Suppressor macrophage treated with lipopolysaccharide for 4 hours (primary cell): ENCODE results near the gene NRXN3.
"Not testable (repeated sequence)": the region's sequence is repeated elsewhere in the genome, so short reads cannot be mapped to it uniquely, and the experiment has no call there.

Source experiments
- DNase-seq: peaks from one replicate; pipeline ENCODE4 v3.0.0-alpha.2; 2020

Gene NRXN3

GRCh38 chr14:79730196-79730595 lies 1560.0 kb downstream of the NRXN3 start:
- no peak for DNase-seq

- no peak for DNase-seq
These were observed 1560.8 kb downstream of the NRXN3 start for GRCh38 chr14:79730953-79731352.

DNA sequence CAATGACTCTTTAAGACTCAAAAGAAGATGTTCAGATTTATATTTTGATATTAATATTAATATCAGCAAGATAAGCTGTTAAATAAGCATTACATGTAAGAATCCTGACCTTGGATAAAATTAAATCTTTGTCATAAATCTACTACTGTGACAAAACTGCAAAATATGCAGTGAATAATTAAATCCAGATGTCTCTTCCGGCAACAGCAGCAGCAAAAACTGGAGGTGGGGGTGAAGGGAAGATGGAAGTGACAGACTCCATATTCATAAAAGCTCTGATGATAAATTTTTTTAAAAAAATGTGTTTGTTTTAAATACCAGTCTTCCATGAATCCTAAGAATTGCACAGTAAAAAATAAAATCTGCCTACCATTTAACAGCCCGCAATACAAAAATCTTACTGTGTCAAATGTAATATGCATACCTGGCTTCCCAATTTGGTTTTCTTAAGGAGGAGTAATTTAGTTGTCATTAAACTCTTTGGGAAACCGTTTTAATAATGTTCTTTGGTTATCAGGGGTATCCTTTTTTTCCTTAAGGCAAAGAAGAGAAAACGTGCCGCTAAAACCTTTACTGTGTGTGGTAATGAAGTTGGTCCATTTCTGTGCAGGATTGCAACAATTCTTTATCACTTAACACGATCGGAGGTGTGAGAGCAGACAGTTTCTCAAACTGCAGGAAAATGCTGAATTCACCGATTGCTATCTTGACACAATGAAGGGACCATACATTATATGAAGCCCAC lies 1562.9 kb downstream of the NRXN3 start:
- DNase-seq: no peak

- DNase-seq: no peak
These were observed 1564.0 kb downstream of the NRXN3 start for GRCh38 chr14:79734151-79734550.

GRCh38 chr14:79734656-79735055 lies 1564.5 kb downstream of the NRXN3 start:
- no peak for DNase-seq

DNA sequence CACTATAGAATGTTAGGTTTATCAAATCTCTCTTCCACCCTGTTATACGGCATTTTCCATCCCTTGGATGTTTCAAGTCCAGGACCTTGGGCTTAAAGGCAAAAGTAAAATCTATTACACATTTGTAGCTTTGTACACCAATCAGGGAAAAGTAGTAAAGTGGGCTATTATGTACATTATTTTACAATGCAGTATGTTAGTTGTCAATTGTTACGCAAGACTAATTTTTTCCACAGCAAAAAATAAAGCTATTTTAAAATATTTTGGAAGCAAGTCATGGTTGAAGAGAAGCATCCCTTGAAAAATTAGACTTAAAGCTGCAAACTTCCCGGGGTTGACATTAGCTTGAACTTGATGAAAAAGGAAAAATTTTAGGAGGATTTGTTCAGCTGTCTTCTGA lies 1564.9 kb downstream of the NRXN3 start:
- DNase-seq: no peak

- no peak for DNase-seq
These were observed 1570.0 kb downstream of the NRXN3 start for GRCh38 chr14:79740066-79740601.

DNA sequence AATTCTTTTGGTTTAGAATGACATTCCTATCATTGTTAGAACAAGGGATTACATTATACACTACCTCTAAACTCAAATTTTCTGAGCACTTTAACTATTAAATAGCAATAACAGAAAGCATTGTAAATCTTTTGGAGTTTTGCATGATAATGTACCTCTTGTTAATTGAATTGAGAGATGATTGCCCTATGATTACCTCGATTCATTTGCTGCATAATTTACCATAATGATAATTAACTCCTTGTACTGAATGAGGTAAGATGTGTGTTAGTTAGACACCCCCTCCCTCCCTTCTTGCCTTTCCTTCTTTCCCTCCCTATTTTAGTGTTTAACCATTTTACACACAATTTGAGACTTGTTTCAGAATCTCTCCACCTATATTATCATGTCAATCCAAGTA lies 1572.0 kb downstream of the NRXN3 start:
- no peak for DNase-seq

DNA sequence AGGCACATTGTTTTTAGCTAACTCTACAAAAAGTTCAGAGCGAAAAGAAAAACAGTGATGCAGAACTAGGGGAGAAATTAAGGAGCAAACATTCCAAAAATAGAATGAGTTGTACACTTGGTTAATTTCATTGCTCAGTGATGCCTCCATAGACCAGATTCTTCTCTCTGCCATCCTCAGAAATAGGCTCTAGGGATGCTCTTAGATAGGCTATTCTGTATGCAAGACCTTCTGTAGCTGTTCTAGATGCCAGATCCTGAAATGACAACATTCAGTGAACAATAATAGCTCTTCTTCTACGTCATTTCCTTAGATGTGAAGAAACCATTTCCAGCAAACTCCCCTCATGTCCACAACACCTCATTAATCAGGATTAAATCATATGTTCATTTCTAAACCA lies 1574.9 kb downstream of the NRXN3 start:
- DNase-seq: no peak

- DNase-seq: no peak
These were observed 1578.9 kb downstream of the NRXN3 start for GRCh38 chr14:79749065-79749464.

- no peak for DNase-seq
These were observed 1588.8 kb downstream of the NRXN3 start for GRCh38 chr14:79758985-79759384.

GRCh38 chr14:79764323-79764722 lies 1594.2 kb downstream of the NRXN3 start:
- no peak for DNase-seq

GRCh38 chr14:79766511-79766910 lies 1596.3 kb downstream of the NRXN3 start:
- DNase-seq: no peak

GRCh38 chr14:79767251-79767650 lies 1597.1 kb downstream of the NRXN3 start:
- DNase-seq: no peak

DNA sequence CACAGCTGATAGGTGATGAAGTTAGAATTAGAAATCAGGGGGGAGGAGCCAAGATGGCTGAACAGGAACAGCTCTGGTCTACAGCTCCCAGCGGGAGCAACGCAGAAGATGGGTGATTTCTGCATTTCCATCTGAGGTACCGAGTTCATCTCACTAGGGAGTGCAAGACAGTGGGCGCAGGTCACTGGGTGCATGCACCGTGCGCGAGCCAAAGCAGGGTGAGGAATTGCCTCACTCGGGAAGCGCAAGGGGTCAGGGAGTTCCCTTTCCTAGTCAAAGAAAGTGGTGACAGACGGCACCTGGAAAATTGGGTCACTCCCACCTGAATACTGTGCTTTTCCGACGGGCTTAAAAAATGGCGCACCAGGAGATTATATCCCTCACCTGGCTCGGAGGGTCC lies 1597.5 kb downstream of the NRXN3 start:
- DNase-seq: not testable (repeated sequence)

GRCh38 chr14:79781882-79782281 lies 1611.7 kb downstream of the NRXN3 start:
- no peak for DNase-seq

DNA sequence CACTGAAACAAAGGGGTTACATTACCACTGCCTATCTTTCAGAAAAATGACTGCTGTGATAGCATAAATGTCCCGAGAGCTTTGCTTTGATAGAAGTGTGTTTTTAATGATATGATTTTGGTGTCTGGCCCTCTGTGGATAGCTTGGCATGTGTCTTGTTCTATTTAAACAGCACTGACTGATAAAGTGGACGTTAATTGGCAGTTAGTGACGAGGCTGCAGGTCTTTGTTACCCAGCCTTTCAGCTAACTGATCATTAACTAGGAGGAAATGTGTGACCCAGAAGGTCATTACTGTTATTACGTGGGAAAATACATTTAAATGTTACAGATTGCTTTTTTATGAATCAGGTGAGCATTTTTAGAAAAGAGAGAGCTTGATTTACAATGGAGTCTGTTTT lies 1612.9 kb downstream of the NRXN3 start:
- DNase-seq: no peak

GRCh38 chr14:79786522-79786921 lies 1616.3 kb downstream of the NRXN3 start:
- no peak for DNase-seq

DNA sequence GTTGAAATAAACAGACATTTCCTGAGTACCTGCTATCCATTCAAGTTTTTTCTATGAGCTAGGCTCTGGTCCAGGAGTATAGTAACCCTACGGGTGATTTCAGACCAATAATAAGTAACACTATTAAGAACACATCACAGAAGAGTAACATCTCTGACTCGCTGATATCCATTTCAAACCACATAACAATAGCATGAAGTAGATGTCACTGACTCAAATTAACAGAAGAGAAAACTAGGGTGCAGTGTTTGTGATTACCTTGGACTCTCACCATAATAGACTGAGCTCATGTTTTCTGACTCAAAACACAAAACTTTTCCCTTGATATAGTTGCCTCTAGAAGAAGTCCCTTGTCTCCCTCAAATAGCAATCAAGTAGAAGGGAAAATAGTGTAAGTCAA lies 1618.2 kb downstream of the NRXN3 start:
- DNase-seq: no peak

- no peak for DNase-seq
These were observed 1621.0 kb downstream of the NRXN3 start for GRCh38 chr14:79791055-79791732.

GRCh38 chr14:79802093-79802492 lies 1631.9 kb downstream of the NRXN3 start:
- no peak for DNase-seq

GRCh38 chr14:79805636-79806035 lies 1635.5 kb downstream of the NRXN3 start:
- DNase-seq: no peak

DNA sequence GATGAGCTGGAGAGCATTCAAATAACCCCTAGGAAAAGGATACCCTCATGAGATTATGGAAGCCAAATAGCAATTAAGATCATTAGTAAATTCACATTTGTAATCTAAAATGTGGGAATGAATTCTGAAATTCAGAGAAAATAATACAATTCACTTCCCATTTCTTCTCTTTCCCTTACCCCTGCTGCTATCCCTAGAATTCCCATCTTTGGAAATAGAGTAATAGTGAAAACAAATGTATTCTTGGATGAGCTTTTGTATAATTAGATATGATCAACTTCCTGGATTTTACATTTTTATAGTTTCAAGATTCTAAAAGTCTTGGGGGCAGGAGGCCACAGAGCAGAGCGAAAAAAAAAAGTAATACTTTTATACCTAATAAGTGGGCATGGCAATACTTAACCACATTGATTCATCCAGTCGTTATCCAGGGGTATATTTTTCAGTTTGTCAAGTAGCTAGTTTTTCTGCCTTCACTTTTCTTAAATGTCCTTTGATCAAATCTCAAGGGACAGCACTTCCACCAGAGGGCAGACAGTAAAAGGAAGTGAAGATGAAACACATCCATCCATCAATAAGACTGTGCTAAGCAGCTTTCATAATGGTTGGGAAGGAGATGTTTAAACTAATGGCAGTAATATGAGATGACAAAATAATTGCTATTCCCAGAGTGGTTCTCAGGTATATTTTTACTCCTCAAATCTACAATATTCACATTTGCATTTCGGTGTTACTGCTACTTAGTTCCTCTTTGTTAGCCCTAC lies 1639.9 kb downstream of the NRXN3 start:
- DNase-seq: no peak
